ENCODE data around the gene MEAK7.

- no peak for TF ChIP-seq BCL11A (IDR thresholded peaks at IDR 0.05; ENCODE audit: low read depth in 2 of 2, low read length in 2 of 2)
- no peak for TF ChIP-seq MAX (IDR thresholded peaks at IDR 0.05)
- no peak for TF ChIP-seq POLR2A (IDR thresholded peaks at IDR 0.05; ENCODE audit: control extremely low read depth in 1 of 2, low read depth in 2 of 2, low read length in 2 of 2)
- TF ChIP-seq CTCF (IDR thresholded peaks at IDR 0.05; ENCODE audit: control extremely low read depth in 1 of 3, insufficient read depth in 1 of 3, low read depth in 1 of 3, low read length in 3 of 3): no peak
Observed at GRCh38 chr16:84543253-84543652, 38.8 kb upstream of the MEAK7 start.
